Uterus (tissue), 4 donors: ENCODE results near the gene RP2. TPM values are rescaled to one million over a fixed set of nuclear protein-coding genes. Genes with fewer than 3 reads are reported as not detected.

Experiments
- DNase-seq, 2 donors: peaks; one replicate each; pipeline ENCODE4 v3.0.0-alpha.2; 2019 to 2020
- H3K27ac ChIP-seq, 2 donors: fragments of 200-600 bp; sonication (generic); 1 replicate in 1 of 2; 2 replicates in 1 of 2; pipeline ENCODE4 v1.5.1; 2016 to 2018
- H3K27me3 ChIP-seq, 2 donors: fragments of 200-600 bp; sonication (generic); one replicate each; pipeline ENCODE4 v1.5.1; 2018 to 2019; ENCODE audit warnings: control low read depth in 1 of 2
- H3K36me3 ChIP-seq, 2 donors: fragments of 200-600 bp; sonication (generic); one replicate each; pipeline ENCODE4 v1.5.1; 2019; ENCODE audit warnings: control low read depth in 1 of 2
- H3K4me1 ChIP-seq, 2 donors: fragments of 200-600 bp; sonication (generic); one replicate each; pipeline ENCODE4 v1.5.1; 2018 to 2019; ENCODE audit warnings: control low read depth in 1 of 2
- H3K4me3 ChIP-seq, 2 donors: fragments of 200-600 bp; sonication (generic); 1 replicate in 1 of 2; 2 replicates in 1 of 2; pipeline ENCODE4 v1.5.1; 2018 to 2019; ENCODE audit warnings: mild to moderate bottlenecking in 1 of 2
- H3K9me3 ChIP-seq, 2 donors: fragments of 200-600 bp; sonication (generic); one replicate each; pipeline ENCODE4 v1.5.1; 2019; ENCODE audit warnings: control low read depth in 1 of 2
- POLR2A ChIP-seq, 2 donors: fragments of 450-650 bp; IDR thresholded peaks; one replicate each; pipeline ENCODE4 v1.6.1; 2016; ENCODE audit warnings: antibody characterized with exemption in 2 of 2, mild to moderate bottlenecking in 1 of 2, moderate library complexity in 1 of 2
- intact Hi-C: fragments of 100-400 bp; cut with DNase I; formaldehyde crosslinking; loops from one replicate; pipeline ENCODE4 v1.15.1; 2023; ENCODE audit warnings: low total_unique reads
- total RNA-seq, 4 donors: library from RNA; depleted of rRNA in 3 of 4; stranded (reverse); fragments of >200 nt in 3 of 4; gene quantifications; one replicate each; pipeline versions ENCODE4 v1.1.0 to v1.2.4, GENCODE V29; 2014 to 2023
- TF ChIP-seq, protein P1 (sequence below), 4 experiments: fragments of 200-600 bp in 2 of 4; fragments of 450-650 bp in 2 of 4; sonication (generic) in 2 of 4; IDR thresholded peaks; one replicate each; pipeline ENCODE4 v1.5.1; 2016 to 2019; ENCODE audit warnings: antibody characterized with exemption in 4 of 4, mild to moderate bottlenecking in 2 of 4, moderate library complexity in 1 of 4
- donor health status: DM: yes; HTN: yes; CAD: no.

The RP2 gene
- total RNA-seq, 4 donors from 2014 or later, result 1.0 to 33.0 (median 7.0) TPM

DNA sequence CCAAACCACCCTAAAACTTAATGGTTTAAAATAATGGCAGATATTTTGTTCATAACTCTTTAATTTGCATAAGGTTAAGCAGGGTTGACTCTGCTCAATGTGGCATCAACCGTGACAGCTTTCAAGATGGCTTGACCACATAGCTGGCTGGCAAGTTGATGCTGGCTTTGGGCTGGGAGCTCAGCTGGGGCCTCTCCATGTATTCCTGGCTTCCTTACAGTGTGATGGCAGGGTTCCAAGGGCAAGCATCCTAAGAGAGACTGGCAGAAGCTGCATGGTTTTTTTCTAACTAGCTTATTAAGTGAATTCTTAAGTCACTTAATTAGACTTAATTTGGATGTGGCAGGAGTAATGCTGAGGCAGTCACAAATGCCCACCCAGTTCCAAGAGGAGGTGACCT is 4.5 kb downstream of the RP2 start:
- Histone ChIP-seq H3K9me3 (no peaks in the 10 kb centered on the region), H3K27me3 (no peaks in the 10 kb centered on the region), H3K27ac (no peak overlapping the region), H3K4me1 (peaks cover 0 to 11% of the 10 kb centered on the region in 2 donors), H3K4me3 (no peak overlapping the region), H3K36me3 (no peaks in the 10 kb centered on the region)
- no peak for DNase-seq
- TF ChIP-seq, protein P1, sequence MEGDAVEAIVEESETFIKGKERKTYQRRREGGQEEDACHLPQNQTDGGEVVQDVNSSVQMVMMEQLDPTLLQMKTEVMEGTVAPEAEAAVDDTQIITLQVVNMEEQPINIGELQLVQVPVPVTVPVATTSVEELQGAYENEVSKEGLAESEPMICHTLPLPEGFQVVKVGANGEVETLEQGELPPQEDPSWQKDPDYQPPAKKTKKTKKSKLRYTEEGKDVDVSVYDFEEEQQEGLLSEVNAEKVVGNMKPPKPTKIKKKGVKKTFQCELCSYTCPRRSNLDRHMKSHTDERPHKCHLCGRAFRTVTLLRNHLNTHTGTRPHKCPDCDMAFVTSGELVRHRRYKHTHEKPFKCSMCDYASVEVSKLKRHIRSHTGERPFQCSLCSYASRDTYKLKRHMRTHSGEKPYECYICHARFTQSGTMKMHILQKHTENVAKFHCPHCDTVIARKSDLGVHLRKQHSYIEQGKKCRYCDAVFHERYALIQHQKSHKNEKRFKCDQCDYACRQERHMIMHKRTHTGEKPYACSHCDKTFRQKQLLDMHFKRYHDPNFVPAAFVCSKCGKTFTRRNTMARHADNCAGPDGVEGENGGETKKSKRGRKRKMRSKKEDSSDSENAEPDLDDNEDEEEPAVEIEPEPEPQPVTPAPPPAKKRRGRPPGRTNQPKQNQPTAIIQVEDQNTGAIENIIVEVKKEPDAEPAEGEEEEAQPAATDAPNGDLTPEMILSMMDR (IDR thresholded peaks at IDR 0.05), result no peak
- TF ChIP-seq POLR2A (IDR thresholded peaks at IDR 0.05), result no peak
- intact Hi-C loops, result no loop called here

DNA sequence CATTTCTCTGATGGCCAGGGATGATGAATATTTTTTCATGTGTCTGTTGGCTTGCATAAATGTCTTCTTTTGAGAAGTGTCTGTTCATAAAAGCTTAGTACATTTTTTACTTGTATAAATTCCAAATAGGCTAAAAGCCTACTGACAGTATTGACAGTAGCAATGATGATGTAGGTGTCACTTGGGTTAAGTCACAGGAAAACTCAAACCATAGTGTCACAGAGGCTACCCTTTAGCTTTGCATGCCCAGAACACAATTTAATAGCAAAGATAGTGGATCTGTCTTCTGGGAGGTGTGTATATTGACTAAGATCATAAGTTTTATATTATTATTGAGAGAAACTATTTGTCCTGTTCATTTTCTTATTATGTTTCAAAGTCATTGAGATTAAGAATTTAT is 8.1 kb downstream of the RP2 start:
- intact Hi-C loops, result no loop called here
- DNase-seq, result no peak
- H3K27ac ChIP-seq, result no peak overlapping the region
- H3K27me3 ChIP-seq, result peaks cover 0 to 4% of the 10 kb centered on the region in 2 donors
- H3K36me3 ChIP-seq, result no peaks in the 10 kb centered on the region
- TF ChIP-seq, protein P1 (IDR thresholded peaks at IDR 0.05), result no peak
- TF ChIP-seq POLR2A (IDR thresholded peaks at IDR 0.05), result no peak
- no peaks in the 10 kb centered on the region for H3K4me1 ChIP-seq
- H3K9me3 ChIP-seq, result no peaks in the 10 kb centered on the region
- no peak overlapping the region for H3K4me3 ChIP-seq

DNA sequence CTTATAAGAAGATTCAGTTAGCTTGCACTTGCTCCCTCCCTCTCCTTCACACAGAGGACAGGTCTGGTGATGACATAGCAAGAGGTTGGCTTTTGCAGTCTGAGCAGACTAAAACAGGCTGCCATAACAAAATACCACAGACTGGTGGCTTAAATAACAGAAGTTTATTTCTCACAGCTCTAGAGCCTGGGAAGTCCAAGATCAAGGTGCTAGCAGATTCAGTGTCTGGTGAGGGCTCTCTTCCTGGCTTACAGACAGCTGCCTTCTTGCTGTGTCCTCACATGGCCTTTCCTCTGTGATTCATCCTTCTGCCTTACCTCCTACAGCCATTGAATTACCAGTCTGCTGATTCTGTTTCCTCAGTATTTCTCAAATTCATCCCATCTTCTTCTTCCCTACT is 13.1 kb downstream of the RP2 start:
- no peak for DNase-seq

DNA sequence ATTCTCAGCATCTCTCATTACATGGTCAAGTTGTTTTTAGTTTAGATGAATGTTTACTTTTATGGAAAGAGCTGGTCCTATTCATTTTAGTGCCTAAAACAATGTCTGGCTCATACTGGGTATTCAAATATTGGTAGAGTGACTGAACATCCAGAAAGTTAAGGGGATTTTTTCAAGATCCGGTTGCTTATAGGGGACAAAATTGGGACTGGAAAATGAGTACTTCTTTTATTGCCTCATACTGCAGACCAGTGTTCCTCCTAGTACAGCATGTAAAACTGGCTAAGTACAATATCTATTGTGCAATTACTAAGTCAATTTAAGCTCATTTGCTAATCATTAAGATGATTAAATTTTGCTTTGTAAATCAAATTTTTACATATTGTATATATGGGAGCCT is 13.9 kb downstream of the RP2 start:
- peaks cover 0 to 4% of the 10 kb centered on the region in 2 donors for H3K27me3 ChIP-seq
- no peaks in the 10 kb centered on the region for H3K36me3 ChIP-seq
- no peak overlapping the region for H3K4me3 ChIP-seq
- H3K9me3 ChIP-seq, result no peaks in the 10 kb centered on the region
- H3K4me1 ChIP-seq, result no peaks in the 10 kb centered on the region
- no peak for TF ChIP-seq POLR2A (IDR thresholded peaks at IDR 0.05)
- TF ChIP-seq, protein P1 (IDR thresholded peaks at IDR 0.05), result no peak
- DNase-seq, result no peak
- intact Hi-C loops, result no loop called here
- no peak overlapping the region for H3K27ac ChIP-seq

More for the DNA sequence above, 13.1 kb downstream of the RP2 start:
- no peak overlapping the region for H3K27ac ChIP-seq
- TF ChIP-seq, protein P1 (IDR thresholded peaks at IDR 0.05), result no peak
- no peak for TF ChIP-seq POLR2A (IDR thresholded peaks at IDR 0.05)
- H3K9me3 ChIP-seq, result no peaks in the 10 kb centered on the region
- no peaks in the 10 kb centered on the region for H3K4me1 ChIP-seq
- peaks cover 0 to 4% of the 10 kb centered on the region in 2 donors for H3K27me3 ChIP-seq
- no peak overlapping the region for H3K4me3 ChIP-seq
- intact Hi-C loops, result no loop called here
- no peaks in the 10 kb centered on the region for H3K36me3 ChIP-seq

DNA sequence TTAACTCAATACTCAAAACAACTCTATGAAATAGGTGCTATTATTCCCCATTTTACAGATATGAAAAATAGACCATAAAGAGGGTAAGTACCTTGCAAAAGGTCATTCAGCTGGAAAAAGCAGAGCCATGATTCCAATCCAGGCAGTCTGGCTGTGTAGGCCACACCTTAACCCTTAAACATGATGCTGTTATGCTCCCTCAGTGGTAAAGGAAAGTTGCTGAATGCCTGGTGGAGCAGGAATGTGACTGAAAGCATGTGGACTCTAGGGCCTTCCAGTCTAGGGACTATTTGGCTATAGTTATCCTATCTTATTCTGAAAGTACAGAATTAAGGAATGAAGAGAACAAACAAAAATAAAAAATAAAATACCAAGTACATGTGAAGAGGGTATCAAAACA is 19.6 kb downstream of the RP2 start:
- Histone ChIP-seq H3K4me3 (no peak overlapping the region), H3K9me3 (no peaks in the 10 kb centered on the region), H3K4me1 (no peaks in the 10 kb centered on the region), H3K27ac (no peak overlapping the region), H3K27me3 (no peaks in the 10 kb centered on the region), H3K36me3 (no peaks in the 10 kb centered on the region)
- DNase-seq, result no peak
- TF ChIP-seq, protein P1 (IDR thresholded peaks at IDR 0.05), result no peak
- no peak for TF ChIP-seq POLR2A (IDR thresholded peaks at IDR 0.05)
- intact Hi-C loops, result no loop called here
